ENCODE measurements around the gene IGSF5.

GRCh38 chr21:39726133-39726532 lies 18.9 kb upstream of the IGSF5 start:
- TF ChIP-seq CTCF (conservative IDR thresholded peaks at IDR 0.05; ENCODE audit: low read depth, low read length) (peak; percentile 64), EZH2 (IDR thresholded peaks at IDR 0.05; ENCODE audit: low read length, unreplicated experiment) (no peak)
